H9 (cell line): Measurements from ENCODE around the gene EIF3F. TPM values are rescaled to one million over a fixed set of nuclear protein-coding genes. Genes with fewer than 3 reads are reported as not detected.

Source experiments
- DNase-seq: peaks from one replicate; pipeline ENCODE4 v3.0.0-alpha.2; 2017
- H2AFZ ChIP-seq: one replicate; pipeline ENCODE4 v1.6.1; 2013; ENCODE audit warnings: mild to moderate bottlenecking, low read length, control low read depth, moderate library complexity
- H2AK5ac ChIP-seq: 2 replicates; pipeline ENCODE4 v1.6.1; 2013; ENCODE audit warnings: low read length, control low read depth, mixed read lengths; ENCODE audit not compliant: insufficient read length
- H2BK120ac ChIP-seq: one replicate; pipeline ENCODE4 v1.6.1; 2013; ENCODE audit warnings: low read depth, mild to moderate bottlenecking, low read length, control low read depth, inconsistent platforms; ENCODE audit not compliant: poor library complexity, severe bottlenecking
- H2BK12ac ChIP-seq: 2 replicates; pipeline ENCODE4 v1.6.1; 2013; ENCODE audit warnings: low read length, control low read depth, mixed read lengths, low read depth; ENCODE audit not compliant: insufficient read length
- H2BK15ac ChIP-seq: 2 replicates; pipeline ENCODE4 v1.6.1; 2013; ENCODE audit warnings: low read depth, low read length, control low read depth
- H2BK20ac ChIP-seq: one replicate; pipeline ENCODE4 v1.6.1; 2013; ENCODE audit warnings: low read depth, mild to moderate bottlenecking, low read length, control low read depth, inconsistent platforms; ENCODE audit not compliant: poor library complexity, severe bottlenecking
- H2BK5ac ChIP-seq: 2 replicates; pipeline ENCODE4 v1.6.1; 2013; ENCODE audit warnings: low read length, control low read depth, mixed read lengths; ENCODE audit not compliant: insufficient read length
- H3K14ac ChIP-seq: 2 replicates; pipeline ENCODE4 v1.6.1; 2013; ENCODE audit warnings: low read length, control low read depth; ENCODE audit not compliant: insufficient read depth
- H3K18ac ChIP-seq: 2 replicates; pipeline ENCODE4 v1.6.1; 2013; ENCODE audit warnings: low read depth, mild to moderate bottlenecking, mixed read lengths, low read length, control low read depth; ENCODE audit not compliant: insufficient read length
- H3K23ac ChIP-seq: 2 replicates; pipeline ENCODE4 v1.6.1; 2013; ENCODE audit warnings: low read length, control low read depth, mixed read lengths, low read depth; ENCODE audit not compliant: insufficient read length
- H3K23me2 ChIP-seq: 2 replicates; pipeline ENCODE4 v1.6.1; 2013; ENCODE audit warnings: low read depth, mild to moderate bottlenecking, mixed read lengths, low read length, control low read depth; ENCODE audit not compliant: insufficient read length, poor library complexity, severe bottlenecking
- H3K27ac ChIP-seq: 2 replicates; pipeline ENCODE4 v1.5.1; 2013; ENCODE audit warnings: low read length, control low read depth, mixed read lengths, low read depth; ENCODE audit not compliant: insufficient read length
- H3K27me3 ChIP-seq: 2 replicates; pipeline ENCODE4 v1.6.1; 2013; ENCODE audit warnings: low read length, control low read depth, inconsistent platforms; ENCODE audit not compliant: insufficient read depth
- H3K4ac ChIP-seq: 2 replicates; pipeline ENCODE4 v1.6.1; 2013; ENCODE audit warnings: low read depth, mild to moderate bottlenecking, control low read depth, inconsistent platforms, low read length, moderate library complexity
- H3K4me1 ChIP-seq: 2 replicates; pipeline ENCODE4 v1.6.1; 2013; ENCODE audit warnings: low read length, control low read depth, inconsistent platforms; ENCODE audit not compliant: insufficient read depth
- H3K4me2 ChIP-seq: 2 replicates; pipeline ENCODE4 v1.6.1; 2013; ENCODE audit warnings: low read length, control low read depth, mixed read lengths; ENCODE audit not compliant: insufficient read length, insufficient read depth
- H3K56ac ChIP-seq: 2 replicates; pipeline ENCODE4 v1.6.1; 2013; ENCODE audit warnings: low read depth, mild to moderate bottlenecking, mixed read lengths, low read length, control low read depth; ENCODE audit not compliant: insufficient read length
- H3K79me1 ChIP-seq: 2 replicates; pipeline ENCODE4 v1.6.1; 2013; ENCODE audit warnings: low read depth, mild to moderate bottlenecking, moderate library complexity, low read length, control low read depth, inconsistent platforms; ENCODE audit not compliant: insufficient read depth, poor library complexity, severe bottlenecking
- H3K79me2 ChIP-seq: 2 replicates; pipeline ENCODE4 v1.6.1; 2013; ENCODE audit warnings: low read length, control low read depth, inconsistent platforms; ENCODE audit not compliant: insufficient read depth
- H3K9ac ChIP-seq: 2 replicates; pipeline ENCODE4 v1.6.1; 2013; ENCODE audit warnings: low read length, control low read depth, mixed read lengths; ENCODE audit not compliant: insufficient read length; ENCODE audit errors: extremely low read depth
- H3K9me3 ChIP-seq: one replicate; pipeline ENCODE4 v1.6.1; 2013; ENCODE audit warnings: low read depth, low read length, inconsistent platforms; ENCODE audit not compliant: control insufficient read depth
- H3T11ph ChIP-seq: one replicate; pipeline ENCODE4 v1.6.1; 2013; ENCODE audit warnings: mild to moderate bottlenecking, low read length, control low read depth, inconsistent platforms
- H4K20me1 ChIP-seq: one replicate; pipeline ENCODE4 v1.6.1; 2013; ENCODE audit not compliant: control insufficient read depth, insufficient read length, insufficient read depth
- H4K5ac ChIP-seq: 2 replicates; pipeline ENCODE4 v1.6.1; 2013; ENCODE audit warnings: low read depth, mild to moderate bottlenecking, mixed read lengths, low read length, control low read depth; ENCODE audit not compliant: insufficient read length
- H4K8ac ChIP-seq: replicated peaks from 2 replicates; pipeline ENCODE4 v1.6.1; 2013; ENCODE audit warnings: low read length, control low read depth, mixed read lengths, low read depth; ENCODE audit not compliant: insufficient read length
- H4K91ac ChIP-seq: 2 replicates; pipeline ENCODE4 v1.6.1; 2013; ENCODE audit warnings: low read depth, mild to moderate bottlenecking, moderate library complexity, mixed read lengths, low read length, control low read depth; ENCODE audit not compliant: insufficient read length
- H3K27ac Mint-ChIP-seq, 3 experiments: 2 replicates in 2 of 3; 3 replicates in 1 of 3; pipeline ENCODE4 v1.8.0; 2020 to 2021; ENCODE audit warnings: mixed read lengths in 3 of 3, mild to moderate bottlenecking in 1 of 3, moderate library complexity in 1 of 3
- H3K27me3 Mint-ChIP-seq: 2 replicates; pipeline ENCODE4 v1.8.0; 2021; ENCODE audit warnings: low read depth, mild to moderate bottlenecking, moderate library complexity, mixed read lengths
- H3K36me3 Mint-ChIP-seq, 3 experiments: 2 replicates in 2 of 3; 3 replicates in 1 of 3; pipeline ENCODE4 v1.8.0; 2020 to 2021; ENCODE audit warnings: low read depth in 3 of 3, mixed read lengths in 3 of 3; ENCODE audit not compliant: insufficient read depth in 1 of 3
- H3K4me1 Mint-ChIP-seq, 2 experiments: 2 replicates each; pipeline ENCODE4 v1.8.0; 2020; ENCODE audit warnings: mixed read lengths in 2 of 2
- H3K4me3 Mint-ChIP-seq, 2 experiments: 2 replicates in 1 of 2; 3 replicates in 1 of 2; pipeline ENCODE4 v1.8.0; 2020 to 2021; ENCODE audit warnings: mild to moderate bottlenecking in 2 of 2, mixed read lengths in 2 of 2, moderate library complexity in 1 of 2
- H3K9me3 Mint-ChIP-seq, 2 experiments: 2 replicates in 1 of 2; 3 replicates in 1 of 2; pipeline ENCODE4 v1.8.0; 2020; ENCODE audit warnings: mild to moderate bottlenecking in 2 of 2, mixed read lengths in 2 of 2, moderate library complexity in 1 of 2
- CTCF ChIP-seq: fragments of 200-600 bp; sonication (generic); conservative IDR thresholded peaks from 3 replicates; pipeline ENCODE4 v1.8.0; 2021; ENCODE audit warnings: antibody characterized with exemption, mild to moderate bottlenecking
- WGBS: extraction: QIAGEN DNeasy Blood & Tissue Kit; methylation state at CpG from one replicate; pipeline ENCODE4 v1.1.7; 2013; ENCODE audit warnings: missing lambda C conversion rate, low lambda C conversion rate, mixed read lengths; ENCODE audit not compliant: insufficient read length; ENCODE audit errors: extremely low coverage; 5-methylcytosine and 5-hydroxymethylcytosine counted together
- total RNA-seq: library from RNA; stranded (reverse); gene quantifications from 2 replicates; pipeline ENCODE4 v1.2.1, GENCODE V29; 2021

The EIF3F gene
- total RNA-seq, 1 experiment from 2014 or later: 348 TPM

GRCh38 chr11:8019314-8020243, 32.4 kb downstream of the EIF3F start:
- Mint-ChIP-seq H3K9me3 (no peaks in the 10 kb centered on the region; a peak in 1 of 5 replicates), H3K27me3 (peaks cover 43% of the 10 kb centered on the region), H3K4me1 (peaks cover 35 to 43% of the 10 kb centered on the region in 2 experiments), H3K36me3 (no peaks in the 10 kb centered on the region; a peak in 1 of 7 replicates), H3K4me3 (peak overlapping the region; percentile 55 to 76), H3K27ac (no peak overlapping the region)
- no peak overlapping the region for H4K91ac ChIP-seq
- H3K4me1 ChIP-seq: peaks cover 5% of the 10 kb centered on the region
- H4K20me1 ChIP-seq: no peaks in the 10 kb centered on the region
- H2BK12ac ChIP-seq: no peak overlapping the region
- H2AFZ ChIP-seq: no peak overlapping the region
- no peak overlapping the region for H3T11ph ChIP-seq
- peaks cover 30% of the 10 kb centered on the region for H3K27me3 ChIP-seq
- no peak overlapping the region for H2AK5ac ChIP-seq
- no peak overlapping the region for H3K4ac ChIP-seq
- WGBS: no CpG with 5 or more reads among the region's 84 CpGs
- no peak overlapping the region for H2BK120ac ChIP-seq
- peak overlapping the region; percentile 67 for H3K4me2 ChIP-seq
- peaks cover 14% of the 10 kb centered on the region for H3K23me2 ChIP-seq
- H3K18ac ChIP-seq: peak overlapping the region; percentile 81
- H3K56ac ChIP-seq: no peak overlapping the region
- no peak for TF ChIP-seq CTCF
- H4K8ac ChIP-seq: no peak overlapping the region
- H3K9me3 ChIP-seq: no peaks in the 10 kb centered on the region
- no peak overlapping the region for H3K23ac ChIP-seq
- no peak overlapping the region for H4K5ac ChIP-seq
- H2BK20ac ChIP-seq: no peak overlapping the region
- no peak overlapping the region for H3K9ac ChIP-seq
- H3K27ac ChIP-seq: no peak overlapping the region
- no peaks in the 10 kb centered on the region for H3K79me1 ChIP-seq
- H2BK5ac ChIP-seq: no peak overlapping the region
- peak overlapping the region; percentile 80 for H3K14ac ChIP-seq
- H2BK15ac ChIP-seq: no peak overlapping the region
- DNase-seq: peak; percentile 23
- no peaks in the 10 kb centered on the region for H3K79me2 ChIP-seq
